Neural cell (in vitro differentiated cells): ENCODE results near the gene SERPINB6. TPM values are rescaled to one million over a fixed set of nuclear protein-coding genes. Genes with fewer than 3 reads are reported as not detected.

Source experiments
- H2AFZ ChIP-seq: fragments of 200-600, 300-800 bp; sonication (generic), shearing (Covaris generic); 2 replicates; pipeline ENCODE4 v1.6.0; 2014; ENCODE audit warnings: low read depth, mild to moderate bottlenecking, antibody characterized with exemption, low read length, moderate library complexity
- H3F3A ChIP-seq: fragments of 200-600 bp; shearing (Covaris generic); 2 replicates; pipeline ENCODE4 v1.6.1; 2016; ENCODE audit warnings: mild to moderate bottlenecking, moderate library complexity, mixed read lengths, antibody characterized with exemption, low read length; ENCODE audit not compliant: insufficient read depth, poor library complexity, severe bottlenecking
- H3K27ac ChIP-seq: fragments of 200-600, 300-800 bp; sonication (generic), shearing (Covaris generic); 2 replicates; pipeline ENCODE4 v1.5.1; 2014; ENCODE audit warnings: mild to moderate bottlenecking, low read length, moderate library complexity
- H3K27me3 ChIP-seq: fragments of 300-800, 200-600 bp; sonication (generic), shearing (Covaris generic); 2 replicates; pipeline ENCODE4 v1.6.0; 2014; ENCODE audit warnings: mild to moderate bottlenecking, low read depth, low read length, moderate library complexity; ENCODE audit not compliant: insufficient read depth
- H3K36me3 ChIP-seq: fragments of 300-800, 200-600 bp; sonication (generic), shearing (Covaris generic); 2 replicates; pipeline ENCODE4 v1.5.1; 2014; ENCODE audit warnings: mild to moderate bottlenecking, antibody characterized with exemption, low read length, moderate library complexity; ENCODE audit not compliant: insufficient read depth
- H3K4me2 ChIP-seq: fragments of 300-800, 200-600 bp; sonication (generic), shearing (Covaris generic); 2 replicates; pipeline ENCODE4 v1.6.0; 2014; ENCODE audit warnings: mild to moderate bottlenecking, low read length
- H3K4me3 ChIP-seq: fragments of 300-800, 200-600 bp; sonication (generic), shearing (Covaris generic); 2 replicates; pipeline ENCODE4 v1.5.1; 2014; ENCODE audit warnings: mild to moderate bottlenecking, low read length, moderate library complexity
- H3K79me2 ChIP-seq: fragments of 200-600 bp; shearing (Covaris generic); replicated peaks from 2 replicates; pipeline ENCODE4 v1.6.0; 2014; ENCODE audit warnings: mild to moderate bottlenecking, low read length, moderate library complexity; ENCODE audit not compliant: insufficient read depth
- H3K9ac ChIP-seq: fragments of 300-800, 200-600 bp; sonication (generic), shearing (Covaris generic); 2 replicates; pipeline ENCODE4 v1.6.1; 2016; ENCODE audit warnings: mild to moderate bottlenecking, low read length, mixed read lengths
- H3K9me2 ChIP-seq: fragments of 200-600 bp; shearing (Covaris generic); 2 replicates; pipeline ENCODE4 v1.6.1; 2016; ENCODE audit warnings: mild to moderate bottlenecking, low read length, mixed read lengths; ENCODE audit not compliant: insufficient read depth
- H3K9me3 ChIP-seq: fragments of 200-600, 300-800 bp; sonication (generic), shearing (Covaris generic); 2 replicates; pipeline ENCODE4 v1.6.1; 2016; ENCODE audit warnings: mild to moderate bottlenecking, mixed run types, low read length, moderate library complexity, mixed read lengths
- H4K20me1 ChIP-seq: fragments of 200-600 bp; shearing (Covaris generic); 2 replicates; pipeline ENCODE4 v1.6.1; 2016; ENCODE audit warnings: mild to moderate bottlenecking, mixed run types; ENCODE audit not compliant: insufficient read depth
- EP300 ChIP-seq: fragments of 450-650 bp; conservative IDR thresholded peaks from 2 replicates; pipeline ENCODE4 v1.6.1; 2014; ENCODE audit warnings: antibody characterized with exemption, mild to moderate bottlenecking, moderate library complexity; ENCODE audit not compliant: poor library complexity, severe bottlenecking
- EZH2 ChIP-seq: fragments of 200-600, 300-800 bp; shearing (Covaris generic), sonication (generic); IDR thresholded peaks from 2 replicates; pipeline ENCODE4 v1.6.1; 2014; ENCODE audit warnings: antibody characterized with exemption, low read length, borderline replicate concordance, mild to moderate bottlenecking; ENCODE audit not compliant: insufficient read depth, poor library complexity, severe bottlenecking
- MXI1 ChIP-seq: fragments of 450-650 bp; conservative IDR thresholded peaks from 2 replicates; pipeline ENCODE4 v1.6.1; 2014; ENCODE audit warnings: antibody characterized with exemption, mild to moderate bottlenecking; ENCODE audit not compliant: poor library complexity, severe bottlenecking
- POLR2AphosphoS5 ChIP-seq: IDR thresholded peaks from 2 replicates; pipeline ENCODE4 v1.6.1; 2012
- RAD21 ChIP-seq: fragments of 450-650 bp; conservative IDR thresholded peaks from 2 replicates; pipeline ENCODE4 v1.6.1; 2014; ENCODE audit warnings: antibody characterized with exemption, mild to moderate bottlenecking, moderate library complexity
- SMC3 ChIP-seq: fragments of 450-650 bp; conservative IDR thresholded peaks from 2 replicates; pipeline ENCODE4 v1.6.1; 2014; ENCODE audit warnings: antibody characterized with exemption, mild to moderate bottlenecking, moderate library complexity; ENCODE audit not compliant: poor library complexity
- TAF1 ChIP-seq: IDR thresholded peaks from 2 replicates; pipeline ENCODE4 v1.6.1; 2012; ENCODE audit warnings: low read depth
- polyA plus RNA-seq: library from polyadenylated mRNA; depleted of rRNA; stranded (reverse); fragments of >200 nt; gene quantifications from 2 replicates; pipeline ENCODE4 v1.2.3, GENCODE V29; 2014
- TF ChIP-seq, protein P1 (sequence below): fragments of 450-650 bp; IDR thresholded peaks from 2 replicates; pipeline ENCODE4 v1.5.1; 2014; ENCODE audit warnings: antibody characterized with exemption, mild to moderate bottlenecking, moderate library complexity; ENCODE audit not compliant: poor library complexity, severe bottlenecking
- TF ChIP-seq, protein P2 (sequence below): IDR thresholded peaks from 2 replicates; pipeline ENCODE4 v1.6.1; 2012; ENCODE audit warnings: borderline replicate concordance

Gene SERPINB6
- polyA plus RNA-seq, 1 donor from 2014 or later: 2.3 TPM

DNA sequence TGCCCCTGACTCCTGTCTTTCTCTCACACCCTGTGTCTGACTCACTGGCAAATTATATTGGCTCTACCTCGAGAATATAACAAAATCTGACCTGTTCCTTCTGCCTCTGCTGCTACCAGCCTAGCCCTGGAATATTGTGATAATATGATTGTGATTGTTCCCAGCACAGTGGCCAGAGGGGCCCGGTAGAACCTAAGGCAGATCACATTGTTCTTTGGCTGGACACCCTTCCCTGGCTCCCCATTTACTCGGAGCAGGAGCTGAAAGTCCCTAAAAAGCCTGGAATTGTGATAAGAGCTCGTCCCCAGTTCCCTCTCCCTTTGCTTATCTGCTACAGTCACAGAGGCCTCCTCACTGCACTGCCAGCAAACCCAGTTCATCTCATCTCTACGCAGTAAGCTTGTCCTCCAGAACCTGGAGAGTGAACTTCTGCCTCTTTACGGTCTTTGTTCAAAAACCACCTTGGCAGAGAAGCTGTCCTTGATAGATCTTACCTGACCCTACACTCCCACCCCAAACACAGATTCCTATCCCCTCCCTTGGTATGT is 21.8 kb downstream of the SERPINB6 start:
- Histone ChIP-seq H3K79me2 (no peaks in the 10 kb centered on the region), H3K4me3 (no peak overlapping the region), H4K20me1 (no peaks in the 10 kb centered on the region), H3K4me2 (no peak overlapping the region), H2AFZ (no peak overlapping the region), H3K36me3 (no peaks in the 10 kb centered on the region), H3K27ac (no peak overlapping the region), H3K27me3 (no peaks in the 10 kb centered on the region), H3F3A (no peaks in the 10 kb centered on the region), H3K9ac (no peak overlapping the region), H3K9me3 (no peaks in the 10 kb centered on the region), H3K9me2 (no peaks in the 10 kb centered on the region)
- TF ChIP-seq EZH2: no peak
- TF ChIP-seq, protein P1, sequence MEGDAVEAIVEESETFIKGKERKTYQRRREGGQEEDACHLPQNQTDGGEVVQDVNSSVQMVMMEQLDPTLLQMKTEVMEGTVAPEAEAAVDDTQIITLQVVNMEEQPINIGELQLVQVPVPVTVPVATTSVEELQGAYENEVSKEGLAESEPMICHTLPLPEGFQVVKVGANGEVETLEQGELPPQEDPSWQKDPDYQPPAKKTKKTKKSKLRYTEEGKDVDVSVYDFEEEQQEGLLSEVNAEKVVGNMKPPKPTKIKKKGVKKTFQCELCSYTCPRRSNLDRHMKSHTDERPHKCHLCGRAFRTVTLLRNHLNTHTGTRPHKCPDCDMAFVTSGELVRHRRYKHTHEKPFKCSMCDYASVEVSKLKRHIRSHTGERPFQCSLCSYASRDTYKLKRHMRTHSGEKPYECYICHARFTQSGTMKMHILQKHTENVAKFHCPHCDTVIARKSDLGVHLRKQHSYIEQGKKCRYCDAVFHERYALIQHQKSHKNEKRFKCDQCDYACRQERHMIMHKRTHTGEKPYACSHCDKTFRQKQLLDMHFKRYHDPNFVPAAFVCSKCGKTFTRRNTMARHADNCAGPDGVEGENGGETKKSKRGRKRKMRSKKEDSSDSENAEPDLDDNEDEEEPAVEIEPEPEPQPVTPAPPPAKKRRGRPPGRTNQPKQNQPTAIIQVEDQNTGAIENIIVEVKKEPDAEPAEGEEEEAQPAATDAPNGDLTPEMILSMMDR: no peak

DNA sequence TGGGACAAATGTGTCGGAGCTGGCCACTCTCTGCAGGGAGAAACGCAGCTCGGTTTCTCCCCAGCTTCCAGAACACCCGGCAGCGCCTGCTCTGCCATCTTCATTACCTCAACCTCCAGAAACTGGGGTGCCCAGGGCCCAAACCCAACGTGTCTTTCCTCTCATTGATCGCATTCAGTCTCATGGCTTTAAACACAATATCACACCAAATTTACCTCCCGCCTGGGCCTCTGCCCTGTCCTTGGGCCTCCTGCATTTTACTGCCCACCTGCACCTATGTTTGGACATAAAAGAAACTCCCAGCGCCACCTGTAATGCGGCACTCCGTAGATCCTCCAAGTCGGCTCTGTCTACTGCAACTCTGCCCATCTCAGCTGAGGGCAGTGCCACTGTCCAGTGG is 22.2 kb downstream of the SERPINB6 start:
- Histone ChIP-seq H3K9me2 (no peaks in the 10 kb centered on the region), H3K79me2 (no peaks in the 10 kb centered on the region), H3K4me2 (no peak overlapping the region), H3K27me3 (no peaks in the 10 kb centered on the region), H3F3A (no peaks in the 10 kb centered on the region), H2AFZ (no peak overlapping the region), H3K27ac (no peak overlapping the region), H3K9me3 (no peaks in the 10 kb centered on the region), H3K9ac (no peak overlapping the region), H4K20me1 (no peaks in the 10 kb centered on the region), H3K36me3 (no peaks in the 10 kb centered on the region), H3K4me3 (no peak overlapping the region)
- TF ChIP-seq, protein P1: no peak
- TF ChIP-seq, protein P2, sequence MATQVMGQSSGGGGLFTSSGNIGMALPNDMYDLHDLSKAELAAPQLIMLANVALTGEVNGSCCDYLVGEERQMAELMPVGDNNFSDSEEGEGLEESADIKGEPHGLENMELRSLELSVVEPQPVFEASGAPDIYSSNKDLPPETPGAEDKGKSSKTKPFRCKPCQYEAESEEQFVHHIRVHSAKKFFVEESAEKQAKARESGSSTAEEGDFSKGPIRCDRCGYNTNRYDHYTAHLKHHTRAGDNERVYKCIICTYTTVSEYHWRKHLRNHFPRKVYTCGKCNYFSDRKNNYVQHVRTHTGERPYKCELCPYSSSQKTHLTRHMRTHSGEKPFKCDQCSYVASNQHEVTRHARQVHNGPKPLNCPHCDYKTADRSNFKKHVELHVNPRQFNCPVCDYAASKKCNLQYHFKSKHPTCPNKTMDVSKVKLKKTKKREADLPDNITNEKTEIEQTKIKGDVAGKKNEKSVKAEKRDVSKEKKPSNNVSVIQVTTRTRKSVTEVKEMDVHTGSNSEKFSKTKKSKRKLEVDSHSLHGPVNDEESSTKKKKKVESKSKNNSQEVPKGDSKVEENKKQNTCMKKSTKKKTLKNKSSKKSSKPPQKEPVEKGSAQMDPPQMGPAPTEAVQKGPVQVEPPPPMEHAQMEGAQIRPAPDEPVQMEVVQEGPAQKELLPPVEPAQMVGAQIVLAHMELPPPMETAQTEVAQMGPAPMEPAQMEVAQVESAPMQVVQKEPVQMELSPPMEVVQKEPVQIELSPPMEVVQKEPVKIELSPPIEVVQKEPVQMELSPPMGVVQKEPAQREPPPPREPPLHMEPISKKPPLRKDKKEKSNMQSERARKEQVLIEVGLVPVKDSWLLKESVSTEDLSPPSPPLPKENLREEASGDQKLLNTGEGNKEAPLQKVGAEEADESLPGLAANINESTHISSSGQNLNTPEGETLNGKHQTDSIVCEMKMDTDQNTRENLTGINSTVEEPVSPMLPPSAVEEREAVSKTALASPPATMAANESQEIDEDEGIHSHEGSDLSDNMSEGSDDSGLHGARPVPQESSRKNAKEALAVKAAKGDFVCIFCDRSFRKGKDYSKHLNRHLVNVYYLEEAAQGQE: no peak
- TF ChIP-seq SMC3 (no peak), MXI1 (no peak), EZH2 (no peak), RAD21 (no peak), POLR2AphosphoS5 (no peak), TAF1 (no peak), EP300 (no peak)
